ENCODE measurements around the gene FBXL16. TPM values are rescaled to one million over a fixed set of nuclear protein-coding genes. Genes with fewer than 3 reads are reported as not detected.

The FBXL16 gene
- total and polyA plus RNA-seq, 8 donors, result 0.60 to 17.7 (median 2.3) TPM

- peak overlapping the region; percentile 74 to 89 (median 76) for H3K4me3 ChIP-seq
- intact Hi-C loops (cut with DNase I), result loop anchor here in 1 of 3 donors (10.0 kb wide), 1 partner anchor 335 kb away; no protein-coding TSS in a partner anchor
- H3K36me3 ChIP-seq, result no peaks in the 10 kb centered on the region
- H3K27me3 ChIP-seq, result no peaks in the 10 kb centered on the region
- ATAC-seq, result no peak
- no peak for FAIRE-seq
- peaks cover 6 to 25% (median 21%) of the 10 kb centered on the region in 3 donors for H3K4me1 ChIP-seq
- WGBS, 2 donors, result 9 to 10% methylated on average over 16 of the region's 16 CpGs
- DNase-seq, result peak in 1 of 6 donors; percentile 34
- H3K9me3 ChIP-seq, result no peaks in the 10 kb centered on the region
- TF ChIP-seq CTCF (IDR thresholded peaks at IDR 0.05), result no peak
- peak overlapping the region; percentile 81 to 84 (median 83) for H3K27ac ChIP-seq
These were observed 14.3 kb upstream of the FBXL16 start for GRCh38 chr16:719815-720446.

- WGBS, 2 donors, result 71 to 86% methylated on average over 6 of the region's 6 CpGs
- no peaks in the 10 kb centered on the region for H3K9me3 ChIP-seq
- no peaks in the 10 kb centered on the region for H3K36me3 ChIP-seq
- no peak for TF ChIP-seq CTCF (IDR thresholded peaks at IDR 0.05)
- FAIRE-seq (no peak), DNase-seq (no peak), ATAC-seq (no peak)
- intact Hi-C loops (cut with DNase I), result loop anchor here in 1 of 3 donors (10.0 kb wide), 1 partner anchor 336 kb away; no protein-coding TSS in a partner anchor
- H3K27me3 ChIP-seq, result no peaks in the 10 kb centered on the region
- H3K4me3 ChIP-seq, result no peak overlapping the region
- no peak overlapping the region for H3K27ac ChIP-seq
- H3K4me1 ChIP-seq, result peaks cover 6 to 28% (median 21%) of the 10 kb centered on the region in 3 donors
These were observed 13.3 kb upstream of the FBXL16 start for GRCh38 chr16:718922-719321.

- Histone ChIP-seq H3K9me3 (no peaks in the 10 kb centered on the region), H3K27me3 (no peaks in the 10 kb centered on the region), H3K4me1 (peaks cover 6 to 28% (median 21%) of the 10 kb centered on the region in 3 donors), H3K27ac (no peak overlapping the region), H3K4me3 (no peak overlapping the region), H3K36me3 (no peaks in the 10 kb centered on the region)
- ATAC-seq (no peak), FAIRE-seq (no peak), DNase-seq (no peak)
- intact Hi-C loops (cut with DNase I), result loop anchor here in 1 of 3 donors (10.0 kb wide), 1 partner anchor 336 kb away; no protein-coding TSS in a partner anchor
- no peak for TF ChIP-seq CTCF (IDR thresholded peaks at IDR 0.05)
- WGBS, 2 donors, result 93 to 94% methylated on average over 9 of the region's 9 CpGs
These were observed 12.8 kb upstream of the FBXL16 start for GRCh38 chr16:718389-718788.

GRCh38 chr16:717450-718245, 12.0 kb upstream of the FBXL16 start:
- intact Hi-C loops (cut with DNase I), result loop anchor here in 1 of 3 donors (10.0 kb wide), 1 partner anchor 337 kb away; no protein-coding TSS in a partner anchor
- Histone ChIP-seq H3K4me3 (no peak overlapping the region), H3K9me3 (no peaks in the 10 kb centered on the region), H3K36me3 (no peaks in the 10 kb centered on the region), H3K4me1 (peaks cover 6 to 28% (median 21%) of the 10 kb centered on the region in 3 donors), H3K27me3 (no peaks in the 10 kb centered on the region), H3K27ac (no peak overlapping the region)
- DNase-seq, result no peak
- ATAC-seq, result no peak
- no peak for FAIRE-seq
- WGBS, 2 donors, result 77 to 83% methylated on average over 31 to 32 of the region's 32 CpGs
- TF ChIP-seq CTCF (IDR thresholded peaks at IDR 0.05), result no peak
